GM06990 (cell line): ENCODE results near the gene AGXT.
A peak's percentile ranks its signal among the peaks of the same experiment; 100 is the strongest.
"Not testable (repeated sequence)": the region's sequence is repeated elsewhere in the genome, so short reads cannot be mapped to it uniquely, and the experiment has no call there.

Experiments used
- DNase-seq: peaks from one replicate; pipeline ENCODE4 v3.0.0-alpha.2; 2011; ENCODE audit not compliant: insufficient read length; ENCODE audit errors: extremely low read depth
- H3K27me3 ChIP-seq: replicated peaks from 2 replicates; pipeline ENCODE4 v1.6.0; 2011; ENCODE audit warnings: low read length; ENCODE audit not compliant: control insufficient read depth, insufficient read depth
- H3K36me3 ChIP-seq: 2 replicates; pipeline ENCODE4 v1.5.1; 2011; ENCODE audit warnings: low read length; ENCODE audit not compliant: control insufficient read depth, insufficient read depth
- H3K4me3 ChIP-seq: replicated peaks from 2 replicates; pipeline ENCODE4 v1.5.1; 2011; ENCODE audit warnings: low read depth, mild to moderate bottlenecking, control low read depth, low read length
- TF ChIP-seq, protein P1 (sequence below): IDR thresholded peaks from 2 replicates; pipeline ENCODE4 v1.5.1; 2011; ENCODE audit warnings: low read length, control low read depth, mild to moderate bottlenecking, inconsistent platforms; ENCODE audit not compliant: insufficient read depth, poor library complexity, severe bottlenecking

AGXT gene

GRCh38 chr2:240837621-240838020 is 31.0 kb upstream of the AGXT start:
- TF ChIP-seq, protein P1, sequence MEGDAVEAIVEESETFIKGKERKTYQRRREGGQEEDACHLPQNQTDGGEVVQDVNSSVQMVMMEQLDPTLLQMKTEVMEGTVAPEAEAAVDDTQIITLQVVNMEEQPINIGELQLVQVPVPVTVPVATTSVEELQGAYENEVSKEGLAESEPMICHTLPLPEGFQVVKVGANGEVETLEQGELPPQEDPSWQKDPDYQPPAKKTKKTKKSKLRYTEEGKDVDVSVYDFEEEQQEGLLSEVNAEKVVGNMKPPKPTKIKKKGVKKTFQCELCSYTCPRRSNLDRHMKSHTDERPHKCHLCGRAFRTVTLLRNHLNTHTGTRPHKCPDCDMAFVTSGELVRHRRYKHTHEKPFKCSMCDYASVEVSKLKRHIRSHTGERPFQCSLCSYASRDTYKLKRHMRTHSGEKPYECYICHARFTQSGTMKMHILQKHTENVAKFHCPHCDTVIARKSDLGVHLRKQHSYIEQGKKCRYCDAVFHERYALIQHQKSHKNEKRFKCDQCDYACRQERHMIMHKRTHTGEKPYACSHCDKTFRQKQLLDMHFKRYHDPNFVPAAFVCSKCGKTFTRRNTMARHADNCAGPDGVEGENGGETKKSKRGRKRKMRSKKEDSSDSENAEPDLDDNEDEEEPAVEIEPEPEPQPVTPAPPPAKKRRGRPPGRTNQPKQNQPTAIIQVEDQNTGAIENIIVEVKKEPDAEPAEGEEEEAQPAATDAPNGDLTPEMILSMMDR: no peak
- Histone ChIP-seq H3K36me3 (no peaks in the 10 kb centered on the region), H3K27me3 (peaks cover 2% of the 10 kb centered on the region; the same call in 1 of the 2 replicates), H3K4me3 (no peak overlapping the region)
- DNase-seq: no peak

DNA sequence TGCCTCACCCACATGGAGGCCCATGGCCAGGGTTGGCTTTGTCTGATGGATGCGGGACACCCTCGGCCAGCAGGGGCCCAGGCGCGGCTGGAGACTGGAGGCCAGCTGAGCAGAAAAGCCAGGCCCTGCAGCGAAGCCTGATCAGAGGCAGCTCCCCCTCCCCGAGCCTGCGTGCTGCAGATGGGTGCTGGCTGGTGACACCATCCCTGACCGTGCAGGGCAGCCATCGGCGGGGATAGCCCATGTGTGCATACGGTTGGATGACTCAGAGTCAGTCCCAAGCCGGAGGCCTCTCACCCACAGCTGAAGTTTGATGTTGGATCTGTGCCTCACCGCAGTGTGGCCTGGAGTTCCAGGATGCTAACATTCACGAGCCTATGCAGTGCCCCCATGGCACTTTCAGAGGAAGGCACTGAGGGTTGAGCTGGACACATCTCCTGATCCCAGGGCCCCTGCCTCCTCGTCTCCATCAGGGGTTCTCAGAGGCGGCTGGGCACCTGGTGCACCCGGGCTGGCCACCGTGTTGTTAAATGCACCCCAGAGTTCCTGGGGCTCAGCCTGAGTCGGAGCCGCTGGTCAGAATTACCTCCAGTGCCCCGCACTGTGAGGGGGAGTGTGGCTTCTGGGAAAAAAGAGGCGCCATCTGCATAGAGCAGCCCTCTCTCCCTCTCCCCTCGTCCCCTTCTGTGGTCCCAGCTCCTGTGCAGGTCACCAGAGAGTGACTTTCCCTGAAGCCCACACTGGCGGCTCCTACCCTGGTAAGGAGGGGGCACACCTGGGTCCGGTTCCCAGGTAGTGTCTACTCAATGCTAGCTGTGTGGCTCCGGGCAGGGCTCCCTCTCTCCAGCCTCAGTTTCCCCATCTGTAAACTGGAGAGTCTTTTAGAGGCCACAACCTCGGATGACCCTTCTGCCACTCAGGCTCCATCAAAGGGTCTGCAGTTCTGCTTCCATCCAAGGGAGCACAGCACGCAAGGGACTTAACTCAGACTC is 29.2 kb upstream of the AGXT start:
- Histone ChIP-seq H3K4me3 (no peak overlapping the region), H3K36me3 (no peaks in the 10 kb centered on the region), H3K27me3 (peaks cover 2% of the 10 kb centered on the region)
- TF ChIP-seq, protein P1: no peak
- no peak for DNase-seq

- no peaks in the 10 kb centered on the region for H3K36me3 ChIP-seq
- no peak overlapping the region for H3K4me3 ChIP-seq
- DNase-seq: no peak
- TF ChIP-seq, protein P1: peak; percentile 56
- H3K27me3 ChIP-seq: peaks cover 2% of the 10 kb centered on the region
Observed at GRCh38 chr2:240840435-240841060, 28.1 kb upstream of the AGXT start.

DNA sequence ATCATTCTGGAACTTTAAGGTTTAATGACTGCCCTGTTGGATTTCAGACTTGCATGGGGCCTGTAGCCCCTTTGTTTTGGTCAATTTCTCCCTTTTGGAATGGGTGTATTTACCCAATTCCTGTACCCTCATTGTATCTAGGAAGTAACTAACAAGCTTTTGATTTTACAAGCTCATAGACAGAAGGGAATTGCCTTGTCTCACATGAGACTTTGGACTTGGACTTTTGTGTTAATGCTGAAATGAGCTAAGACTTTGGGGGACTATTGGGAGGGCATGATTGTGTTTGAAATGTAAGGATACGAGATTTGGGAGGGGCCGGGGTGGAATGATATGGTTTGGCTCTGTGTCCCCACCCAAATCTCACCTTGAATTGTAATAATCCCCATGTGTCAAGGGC is 22.3 kb upstream of the AGXT start:
- not testable (repeated sequence) for H3K4me3 ChIP-seq, DNase-seq, H3K27me3 ChIP-seq, H3K36me3 ChIP-seq

DNA sequence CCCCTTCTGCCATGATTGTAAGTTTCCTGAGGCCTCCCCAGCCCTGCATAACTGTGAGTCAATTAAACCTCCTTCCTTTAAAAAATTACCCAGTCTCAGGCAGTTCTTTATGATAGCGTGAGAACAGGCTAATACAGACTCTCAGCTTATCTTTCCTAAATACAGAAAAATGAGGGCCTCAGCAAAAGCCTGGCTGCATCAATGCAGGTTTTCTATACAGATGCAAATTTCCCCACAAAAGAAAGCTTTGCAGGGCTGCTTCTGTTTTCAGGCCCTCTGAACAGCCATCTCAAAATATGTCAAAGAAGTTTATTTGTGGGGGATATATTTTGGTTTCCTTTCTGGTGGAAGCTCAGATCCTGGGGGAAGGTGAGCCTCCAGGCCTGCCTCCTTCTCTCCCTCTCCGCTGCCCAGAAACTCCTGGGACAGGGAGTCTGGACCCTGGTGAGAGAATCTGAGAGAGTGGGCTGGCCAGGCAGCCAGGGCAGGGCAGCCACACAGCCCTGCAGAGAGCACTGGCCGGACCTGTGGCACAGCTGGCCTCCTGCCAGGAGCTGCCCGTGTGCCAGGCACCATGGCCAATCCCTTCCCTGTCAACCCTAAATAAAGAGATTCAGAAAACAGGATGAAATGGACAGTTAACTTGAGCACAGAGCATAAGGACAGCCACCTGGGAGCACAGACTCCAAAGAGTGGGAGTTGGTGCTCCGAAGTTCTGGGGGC is 21.6 kb upstream of the AGXT start:
- Histone ChIP-seq H3K36me3 (no peaks in the 10 kb centered on the region), H3K27me3 (no peaks in the 10 kb centered on the region; the same call in 1 of the 2 replicates), H3K4me3 (no peak overlapping the region)
- no peak for DNase-seq
- TF ChIP-seq, protein P1: no peak

- Histone ChIP-seq H3K36me3 (no peaks in the 10 kb centered on the region), H3K4me3 (no peak overlapping the region), H3K27me3 (no peaks in the 10 kb centered on the region; the same call in 1 of the 2 replicates)
- TF ChIP-seq, protein P1: no peak
- DNase-seq: no peak
Observed at GRCh38 chr2:240847817-240848216, 20.8 kb upstream of the AGXT start.
